ENCODE measurements around the gene TM9SF1. TPM values are rescaled to one million over a fixed set of nuclear protein-coding genes. Genes with fewer than 3 reads are reported as not detected.

TM9SF1 gene
- total and polyA plus RNA-seq, 2 of the 13 experiments (the other 11 are each of a cell fraction or from before 2014, with no cell fraction given): 83.2 to 110 TPM

DNA sequence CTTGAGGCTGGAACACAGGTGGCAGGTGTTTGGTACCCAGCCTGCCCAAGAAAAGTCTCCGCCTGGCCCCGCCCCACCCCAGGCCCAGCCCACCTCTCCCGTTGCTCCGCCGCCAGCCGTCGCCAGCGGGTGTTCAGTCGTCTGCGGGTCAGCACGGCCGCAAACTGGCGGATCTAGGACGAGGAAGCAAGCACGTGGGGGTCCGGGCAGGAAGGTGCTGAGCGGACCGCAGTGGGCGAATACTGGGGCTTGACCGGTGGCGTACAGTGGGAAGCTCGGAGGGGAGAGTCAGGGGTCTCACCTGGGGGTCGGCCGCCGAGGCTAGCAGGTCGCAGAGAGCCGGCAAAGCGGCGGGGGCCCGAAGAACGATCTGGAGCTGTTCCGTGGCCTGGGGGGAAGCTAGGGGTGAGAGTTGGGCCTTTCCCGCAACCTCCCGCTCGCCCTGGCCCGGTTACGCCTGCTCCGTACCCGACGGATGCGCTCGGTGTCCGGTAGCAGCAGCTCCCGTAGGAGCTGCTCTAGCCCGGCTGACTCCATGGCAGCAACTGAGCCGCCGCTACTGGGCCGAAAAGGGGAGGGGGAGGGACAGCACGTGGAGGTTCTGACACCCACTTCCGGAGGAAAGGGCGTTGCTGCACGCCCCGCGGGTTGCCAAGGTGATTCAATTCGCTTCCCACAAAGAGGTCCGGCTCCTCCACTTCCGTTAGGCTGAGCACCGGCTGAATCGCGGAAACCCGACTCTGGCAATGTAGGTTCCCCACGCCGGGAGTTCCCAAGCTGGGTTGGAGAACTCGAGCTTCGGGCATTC, 6.8 kb downstream of the TM9SF1 start, which contains the start of gene IPO4 (continued):
- TF ChIP-seq ZNF609 (CRISPR knock-in tag; IDR thresholded peaks at IDR 0.05; ENCODE audit: borderline replicate concordance): peak; percentile 83
- TF ChIP-seq STAG1 (CRISPR knock-in tag; IDR thresholded peaks at IDR 0.05): peak; percentile 45
- TF ChIP-seq MTF1 (CRISPR knock-in tag; IDR thresholded peaks at IDR 0.05): 0 out of 2 replicates have a peak, but pooled peaks have one; percentile 71
- peak; percentile 100 for TF ChIP-seq DMAP1 (CRISPR knock-in tag; IDR thresholded peaks at IDR 0.05)
- TF ChIP-seq, protein P1, sequence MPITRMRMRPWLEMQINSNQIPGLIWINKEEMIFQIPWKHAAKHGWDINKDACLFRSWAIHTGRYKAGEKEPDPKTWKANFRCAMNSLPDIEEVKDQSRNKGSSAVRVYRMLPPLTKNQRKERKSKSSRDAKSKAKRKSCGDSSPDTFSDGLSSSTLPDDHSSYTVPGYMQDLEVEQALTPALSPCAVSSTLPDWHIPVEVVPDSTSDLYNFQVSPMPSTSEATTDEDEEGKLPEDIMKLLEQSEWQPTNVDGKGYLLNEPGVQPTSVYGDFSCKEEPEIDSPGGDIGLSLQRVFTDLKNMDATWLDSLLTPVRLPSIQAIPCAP (CRISPR knock-in tag; IDR thresholded peaks at IDR 0.05; ENCODE audit: low read depth): peak; percentile 85
- no peak; the same call in none of the 2 replicates for TF ChIP-seq RERE (CRISPR knock-in tag; IDR thresholded peaks at IDR 0.05; ENCODE audit: low read depth)
- no peak; the same call in 1 of the 2 replicates for TF ChIP-seq ZNF644 (CRISPR knock-in tag; IDR thresholded peaks at IDR 0.05; ENCODE audit: low read depth)
- TF ChIP-seq IRF2 (CRISPR knock-in tag; IDR thresholded peaks at IDR 0.05): peak; percentile 100
- peak; percentile 97 for TF ChIP-seq RXRB (CRISPR knock-in tag; IDR thresholded peaks at IDR 0.05; ENCODE audit: borderline replicate concordance)
- TF ChIP-seq MIXL1 (CRISPR knock-in tag; IDR thresholded peaks at IDR 0.05): peak; percentile 99
- TF ChIP-seq TCF7L2 (IDR thresholded peaks at IDR 0.05; ENCODE audit: low read depth, low read length): no peak
- TF ChIP-seq GATAD2A (CRISPR knock-in tag; IDR thresholded peaks at IDR 0.05): peak; percentile 92
- peak; percentile 94 for TF ChIP-seq HNRNPH1 (optimal IDR thresholded peaks at IDR 0.05; ENCODE audit: low read depth, low read length)
- peak; percentile 95; the same call in 1 of the 2 replicates for TF ChIP-seq ZBTB8A (CRISPR knock-in tag; IDR thresholded peaks at IDR 0.05; ENCODE audit: borderline replicate concordance, low read depth)
- peak; percentile 99 for TF ChIP-seq ZNF891 (CRISPR knock-in tag; IDR thresholded peaks at IDR 0.05)
- TF ChIP-seq PRPF4 (IDR thresholded peaks at IDR 0.05; ENCODE audit: low read depth, low read length, poor library complexity, severe bottlenecking): peak; percentile 66
- peak; percentile 95 for TF ChIP-seq RELA (CRISPR knock-in tag; IDR thresholded peaks at IDR 0.05)
- peak; percentile 93 for TF ChIP-seq PITX1 (CRISPR knock-in tag; IDR thresholded peaks at IDR 0.05)
